Adrenal gland (tissue), 12 donors: ENCODE measurements around the gene SLC34A1. TPM values are rescaled to one million over a fixed set of nuclear protein-coding genes. Genes with fewer than 3 reads are reported as not detected.
"Not testable (repeated sequence)": the region's sequence is repeated elsewhere in the genome, so short reads cannot be mapped to it uniquely, and the experiment has no call there.

Source experiments
- DNase-seq, 7 donors: peaks; one replicate each; pipeline ENCODE4 v3.0.0-alpha.2; 2019 to 2020
- H3K27ac ChIP-seq, 5 donors: fragments of 200-600 bp; sonication (generic) in 4 of 5; 1 replicate in 3 of 5; 2 replicates in 2 of 5; pipeline versions ENCODE4 v1.5.1 to v1.8.0; 2016 to 2020; ENCODE audit warnings: mild to moderate bottlenecking in 1 of 5
- H3K27me3 ChIP-seq: fragments of 200-600 bp; 2 replicates; pipeline ENCODE4 v1.8.0; 2021
- H3K36me3 ChIP-seq, 2 donors: fragments of 200-600 bp; replicated peaks in 1 of 2; 1 replicate in 1 of 2; 2 replicates in 1 of 2; pipeline versions ENCODE4 v1.5.1 to v1.8.0; 2018 to 2022
- H3K4me1 ChIP-seq, 2 donors: fragments of 200-600 bp; replicated peaks in 1 of 2; 1 replicate in 1 of 2; 2 replicates in 1 of 2; pipeline versions ENCODE4 v1.5.1 to v1.8.0; 2018 to 2021
- H3K4me3 ChIP-seq, 4 donors: fragments of 200-600 bp; sonication (generic) in 3 of 4; one replicate each; pipeline ENCODE4 v1.5.1; 2016 to 2018
- H3K9me3 ChIP-seq, 3 donors: fragments of 200-600 bp; sonication (generic) in 1 of 3; replicated peaks in 1 of 3; 1 replicate in 2 of 3; 2 replicates in 1 of 3; pipeline versions ENCODE4 v1.5.1 to v1.8.0; 2016 to 2021
- POLR2A ChIP-seq, 2 donors: fragments of 450-650 bp; IDR thresholded peaks; one replicate each; pipeline ENCODE4 v1.6.1; 2017; ENCODE audit warnings: antibody characterized with exemption in 2 of 2, mild to moderate bottlenecking in 2 of 2, moderate library complexity in 1 of 2
- WGBS, 4 donors: extraction: QIAGEN DNeasy Blood & Tissue Kit in 2 of 4; methylation state at CpG; one replicate each; pipeline versions ENCODE4 v1.1.5 to v1.1.7; 2013 to 2017; 5-methylcytosine and 5-hydroxymethylcytosine counted together
- intact Hi-C, 2 donors: fragments of 100-400 bp; cut with DNase I; formaldehyde crosslinking; loops; one replicate each; pipeline versions ENCODE4 v1.14.1 to v1.15.0; 2022 to 2023
- polyA plus RNA-seq, 3 donors: library from polyadenylated mRNA; stranded (reverse); fragments of 200-250 nt in 2 of 3; fragments of 350-450 nt in 1 of 3; fragmentation: Illumina TruSeq in 1 of 3; extraction: RNeasy Lipid Tissue Mini Kit (QIAGEN cat#74804) in 1 of 3; gene quantifications; one replicate each; pipeline ENCODE4 v1.2.3, GENCODE V29; 2013 to 2014
- total RNA-seq, 9 donors: library from RNA; depleted of rRNA in 4 of 9; stranded (reverse); fragments of >200 nt in 4 of 9; fragments of 120-200 nt in 1 of 9; fragmentation: NEBNext Ultra II Directional in 1 of 9; extraction: Animal tissue kit (Norgen Biotek cat#: 25700) in 1 of 9; gene quantifications; one replicate each; pipeline versions ENCODE4 v1.1.0 to v1.2.4, GENCODE V29; 2013 to 2023
- TF ChIP-seq, protein P1 (sequence below), 6 experiments: fragments of 450-650 bp in 4 of 6; fragments of 200-600 bp in 2 of 6; sonication (generic) in 1 of 6; IDR thresholded peaks; 1 replicate in 5 of 6; 2 replicates in 1 of 6; pipeline versions ENCODE4 v1.5.1 to v1.8.0; 2016 to 2021; ENCODE audit warnings: antibody characterized with exemption in 6 of 6, mild to moderate bottlenecking in 2 of 6, moderate library complexity in 1 of 6
- donor health status: healthy with polysubstance abuse.
- donor health status: Bipolar disorder and iron deficiency.
- donor health status: DM: yes; HTN: yes; CAD: no.
- donor health status: DM: no; HTN: no; CAD: no.
- donor health status: DM: no; HTN: no; CAD: no.
- donor health status: DM: yes; HTN: yes; CAD: no.

SLC34A1 gene
- total and polyA plus RNA-seq, 12 donors: not detected

GRCh38 chr5:177336603-177337494 lies 47.4 kb upstream of the SLC34A1 start:
- intact Hi-C loops: no loop called here

DNA sequence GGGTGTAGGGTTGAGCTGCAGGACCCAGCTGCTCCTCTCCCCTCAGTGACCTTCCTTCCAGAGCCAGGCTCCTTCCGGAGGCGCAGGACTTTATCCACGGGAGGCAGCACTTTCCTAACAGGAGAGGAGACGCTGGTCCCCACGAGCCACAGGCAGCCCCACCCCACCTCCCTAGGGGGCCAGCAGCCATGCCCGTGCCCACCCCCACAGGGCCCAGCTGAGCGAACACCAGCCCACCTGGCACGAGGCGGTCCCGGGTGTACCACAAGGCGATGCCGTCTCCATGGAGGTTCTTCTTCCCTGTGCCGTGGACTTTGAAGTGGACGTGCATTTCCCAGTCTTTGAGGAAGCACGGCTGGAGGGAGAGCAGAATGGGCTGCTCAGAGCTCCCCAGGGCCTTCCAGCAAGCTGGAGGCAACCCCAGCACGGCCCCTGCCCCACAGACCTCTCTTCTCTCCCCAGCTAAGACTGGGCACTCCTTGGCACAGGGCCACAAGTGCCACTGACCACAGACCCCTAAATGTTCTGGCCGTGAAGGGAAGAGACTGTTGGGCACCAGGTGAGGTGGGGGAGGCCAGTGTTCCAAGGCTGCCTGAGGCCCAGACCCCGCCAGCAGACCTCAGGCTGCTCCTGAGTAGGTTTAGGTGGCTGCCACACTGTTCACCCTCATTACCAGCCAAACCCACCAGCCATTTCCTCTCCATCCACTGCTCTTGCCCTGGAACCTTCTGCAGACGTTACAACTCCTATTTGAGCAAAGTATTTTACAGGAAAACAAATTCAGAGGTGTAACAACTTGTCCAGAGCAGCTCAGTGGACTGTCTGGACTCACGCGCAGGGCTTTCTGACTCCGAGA lies 45.8 kb upstream of the SLC34A1 start:
- intact Hi-C loops: no loop called here
- H3K27ac ChIP-seq: no peak overlapping the region
- H3K9me3 ChIP-seq: no peaks in the 10 kb centered on the region
- TF ChIP-seq POLR2A (IDR thresholded peaks at IDR 0.05): no peak
- TF ChIP-seq, protein P1, sequence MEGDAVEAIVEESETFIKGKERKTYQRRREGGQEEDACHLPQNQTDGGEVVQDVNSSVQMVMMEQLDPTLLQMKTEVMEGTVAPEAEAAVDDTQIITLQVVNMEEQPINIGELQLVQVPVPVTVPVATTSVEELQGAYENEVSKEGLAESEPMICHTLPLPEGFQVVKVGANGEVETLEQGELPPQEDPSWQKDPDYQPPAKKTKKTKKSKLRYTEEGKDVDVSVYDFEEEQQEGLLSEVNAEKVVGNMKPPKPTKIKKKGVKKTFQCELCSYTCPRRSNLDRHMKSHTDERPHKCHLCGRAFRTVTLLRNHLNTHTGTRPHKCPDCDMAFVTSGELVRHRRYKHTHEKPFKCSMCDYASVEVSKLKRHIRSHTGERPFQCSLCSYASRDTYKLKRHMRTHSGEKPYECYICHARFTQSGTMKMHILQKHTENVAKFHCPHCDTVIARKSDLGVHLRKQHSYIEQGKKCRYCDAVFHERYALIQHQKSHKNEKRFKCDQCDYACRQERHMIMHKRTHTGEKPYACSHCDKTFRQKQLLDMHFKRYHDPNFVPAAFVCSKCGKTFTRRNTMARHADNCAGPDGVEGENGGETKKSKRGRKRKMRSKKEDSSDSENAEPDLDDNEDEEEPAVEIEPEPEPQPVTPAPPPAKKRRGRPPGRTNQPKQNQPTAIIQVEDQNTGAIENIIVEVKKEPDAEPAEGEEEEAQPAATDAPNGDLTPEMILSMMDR (IDR thresholded peaks at IDR 0.05): no peak
- H3K4me3 ChIP-seq: no peak overlapping the region
- no peaks in the 10 kb centered on the region for H3K27me3 ChIP-seq
- no peak for DNase-seq
- H3K36me3 ChIP-seq: peaks cover 0 to 58% of the 10 kb centered on the region in 2 donors
- H3K4me1 ChIP-seq: no peaks in the 10 kb centered on the region
- 85 to 88% (median 86%) methylated on average over 8 to 22 of the region's 22 CpGs for WGBS, 4 donors

More at GRCh38 chr5:177336603-177337494, 47.4 kb upstream of the SLC34A1 start:
- H3K27me3 ChIP-seq: no peaks in the 10 kb centered on the region
- 90 to 92% (median 91%) methylated on average over 23 to 36 of the region's 36 CpGs for WGBS, 4 donors
- H3K27ac ChIP-seq: no peak overlapping the region
- no peaks in the 10 kb centered on the region for H3K4me1 ChIP-seq
- no peaks in the 10 kb centered on the region for H3K9me3 ChIP-seq
- H3K4me3 ChIP-seq: no peak overlapping the region
- TF ChIP-seq POLR2A (IDR thresholded peaks at IDR 0.05): no peak
- TF ChIP-seq, protein P1 (IDR thresholded peaks at IDR 0.05): no peak
- peaks cover 0 to 73% of the 10 kb centered on the region in 2 donors for H3K36me3 ChIP-seq
- no peak for DNase-seq

GRCh38 chr5:177339107-177339638 lies 45.1 kb upstream of the SLC34A1 start:
- Histone ChIP-seq H3K4me1 (no peaks in the 10 kb centered on the region), H3K4me3 (no peak overlapping the region)
- WGBS, 4 donors: 60 to 71% (median 61%) methylated on average over 9 to 11 of the region's 11 CpGs

GRCh38 chr5:177343000-177343399 lies 41.2 kb upstream of the SLC34A1 start:
- H3K4me1 ChIP-seq: peaks cover 0 to 17% of the 10 kb centered on the region in 2 donors
- H3K27me3 ChIP-seq, intact Hi-C loops, DNase-seq, H3K27ac ChIP-seq, H3K9me3 ChIP-seq, H3K4me3 ChIP-seq: not testable (repeated sequence)
- WGBS, 4 donors: 92 to 95% (median 94%) methylated on average over 14 of the region's 14 CpGs
- peaks cover 0 to 21% of the 10 kb centered on the region in 2 donors for H3K36me3 ChIP-seq

More at GRCh38 chr5:177339107-177339638, 45.1 kb upstream of the SLC34A1 start:
- Histone ChIP-seq H3K27me3 (no peaks in the 10 kb centered on the region), H3K36me3 (peaks cover 0 to 52% of the 10 kb centered on the region in 2 donors), H3K27ac (no peak overlapping the region), H3K9me3 (no peaks in the 10 kb centered on the region)
- intact Hi-C loops: no loop called here
- TF ChIP-seq, protein P1 (IDR thresholded peaks at IDR 0.05): no peak
- no peak for TF ChIP-seq POLR2A (IDR thresholded peaks at IDR 0.05)
- DNase-seq: no peak
